ENCODE results near the gene TRPM3.

DNA sequence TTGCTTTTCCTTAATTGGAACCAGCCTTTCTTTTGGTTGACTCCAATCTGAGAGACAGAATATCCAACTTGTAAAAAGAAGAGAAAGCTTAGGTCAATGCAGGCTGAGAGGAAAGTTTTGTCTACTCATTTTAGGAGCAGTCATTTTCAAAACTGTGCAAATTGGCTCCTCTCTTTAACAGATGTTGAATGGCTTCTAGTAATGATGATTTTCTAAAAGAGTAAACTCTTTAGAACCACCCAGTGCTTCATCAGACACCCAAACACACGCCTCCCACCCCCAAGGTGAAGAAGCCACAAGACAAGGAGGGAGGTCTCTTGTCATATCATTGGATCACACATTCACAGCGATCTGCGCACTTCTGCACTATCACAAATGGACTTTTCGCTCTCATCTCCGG is 590.7 kb downstream of the TRPM3 start:
- TF ChIP-seq, protein P1, sequence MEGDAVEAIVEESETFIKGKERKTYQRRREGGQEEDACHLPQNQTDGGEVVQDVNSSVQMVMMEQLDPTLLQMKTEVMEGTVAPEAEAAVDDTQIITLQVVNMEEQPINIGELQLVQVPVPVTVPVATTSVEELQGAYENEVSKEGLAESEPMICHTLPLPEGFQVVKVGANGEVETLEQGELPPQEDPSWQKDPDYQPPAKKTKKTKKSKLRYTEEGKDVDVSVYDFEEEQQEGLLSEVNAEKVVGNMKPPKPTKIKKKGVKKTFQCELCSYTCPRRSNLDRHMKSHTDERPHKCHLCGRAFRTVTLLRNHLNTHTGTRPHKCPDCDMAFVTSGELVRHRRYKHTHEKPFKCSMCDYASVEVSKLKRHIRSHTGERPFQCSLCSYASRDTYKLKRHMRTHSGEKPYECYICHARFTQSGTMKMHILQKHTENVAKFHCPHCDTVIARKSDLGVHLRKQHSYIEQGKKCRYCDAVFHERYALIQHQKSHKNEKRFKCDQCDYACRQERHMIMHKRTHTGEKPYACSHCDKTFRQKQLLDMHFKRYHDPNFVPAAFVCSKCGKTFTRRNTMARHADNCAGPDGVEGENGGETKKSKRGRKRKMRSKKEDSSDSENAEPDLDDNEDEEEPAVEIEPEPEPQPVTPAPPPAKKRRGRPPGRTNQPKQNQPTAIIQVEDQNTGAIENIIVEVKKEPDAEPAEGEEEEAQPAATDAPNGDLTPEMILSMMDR (IDR thresholded peaks at IDR 0.05; ENCODE audit: insufficient read depth, low read length): no peak
- TF ChIP-seq POLR2AphosphoS5 (IDR thresholded peaks at IDR 0.05; ENCODE audit: low read depth): no peak
- TF ChIP-seq, protein P2, sequence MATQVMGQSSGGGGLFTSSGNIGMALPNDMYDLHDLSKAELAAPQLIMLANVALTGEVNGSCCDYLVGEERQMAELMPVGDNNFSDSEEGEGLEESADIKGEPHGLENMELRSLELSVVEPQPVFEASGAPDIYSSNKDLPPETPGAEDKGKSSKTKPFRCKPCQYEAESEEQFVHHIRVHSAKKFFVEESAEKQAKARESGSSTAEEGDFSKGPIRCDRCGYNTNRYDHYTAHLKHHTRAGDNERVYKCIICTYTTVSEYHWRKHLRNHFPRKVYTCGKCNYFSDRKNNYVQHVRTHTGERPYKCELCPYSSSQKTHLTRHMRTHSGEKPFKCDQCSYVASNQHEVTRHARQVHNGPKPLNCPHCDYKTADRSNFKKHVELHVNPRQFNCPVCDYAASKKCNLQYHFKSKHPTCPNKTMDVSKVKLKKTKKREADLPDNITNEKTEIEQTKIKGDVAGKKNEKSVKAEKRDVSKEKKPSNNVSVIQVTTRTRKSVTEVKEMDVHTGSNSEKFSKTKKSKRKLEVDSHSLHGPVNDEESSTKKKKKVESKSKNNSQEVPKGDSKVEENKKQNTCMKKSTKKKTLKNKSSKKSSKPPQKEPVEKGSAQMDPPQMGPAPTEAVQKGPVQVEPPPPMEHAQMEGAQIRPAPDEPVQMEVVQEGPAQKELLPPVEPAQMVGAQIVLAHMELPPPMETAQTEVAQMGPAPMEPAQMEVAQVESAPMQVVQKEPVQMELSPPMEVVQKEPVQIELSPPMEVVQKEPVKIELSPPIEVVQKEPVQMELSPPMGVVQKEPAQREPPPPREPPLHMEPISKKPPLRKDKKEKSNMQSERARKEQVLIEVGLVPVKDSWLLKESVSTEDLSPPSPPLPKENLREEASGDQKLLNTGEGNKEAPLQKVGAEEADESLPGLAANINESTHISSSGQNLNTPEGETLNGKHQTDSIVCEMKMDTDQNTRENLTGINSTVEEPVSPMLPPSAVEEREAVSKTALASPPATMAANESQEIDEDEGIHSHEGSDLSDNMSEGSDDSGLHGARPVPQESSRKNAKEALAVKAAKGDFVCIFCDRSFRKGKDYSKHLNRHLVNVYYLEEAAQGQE (IDR thresholded peaks at IDR 0.05; ENCODE audit: insufficient replicate concordance, low read depth): no peak
